Activated T-helper 9 cell treated with anti-CD3 and anti-CD28 coated beads, Interleukin-2, amount 50 U/mL, for 16 hours (primary cell): ENCODE measurements around the gene MUC20.
"Not testable (repeated sequence)": the region's sequence is repeated elsewhere in the genome, so short reads cannot be mapped to it uniquely, and the experiment has no call there.

ENCODE experiments used
- DNase-seq: peaks from one replicate; pipeline ENCODE4 v3.0.0-alpha.2; 2020; ENCODE audit warnings: low read depth

The MUC20 gene

DNA sequence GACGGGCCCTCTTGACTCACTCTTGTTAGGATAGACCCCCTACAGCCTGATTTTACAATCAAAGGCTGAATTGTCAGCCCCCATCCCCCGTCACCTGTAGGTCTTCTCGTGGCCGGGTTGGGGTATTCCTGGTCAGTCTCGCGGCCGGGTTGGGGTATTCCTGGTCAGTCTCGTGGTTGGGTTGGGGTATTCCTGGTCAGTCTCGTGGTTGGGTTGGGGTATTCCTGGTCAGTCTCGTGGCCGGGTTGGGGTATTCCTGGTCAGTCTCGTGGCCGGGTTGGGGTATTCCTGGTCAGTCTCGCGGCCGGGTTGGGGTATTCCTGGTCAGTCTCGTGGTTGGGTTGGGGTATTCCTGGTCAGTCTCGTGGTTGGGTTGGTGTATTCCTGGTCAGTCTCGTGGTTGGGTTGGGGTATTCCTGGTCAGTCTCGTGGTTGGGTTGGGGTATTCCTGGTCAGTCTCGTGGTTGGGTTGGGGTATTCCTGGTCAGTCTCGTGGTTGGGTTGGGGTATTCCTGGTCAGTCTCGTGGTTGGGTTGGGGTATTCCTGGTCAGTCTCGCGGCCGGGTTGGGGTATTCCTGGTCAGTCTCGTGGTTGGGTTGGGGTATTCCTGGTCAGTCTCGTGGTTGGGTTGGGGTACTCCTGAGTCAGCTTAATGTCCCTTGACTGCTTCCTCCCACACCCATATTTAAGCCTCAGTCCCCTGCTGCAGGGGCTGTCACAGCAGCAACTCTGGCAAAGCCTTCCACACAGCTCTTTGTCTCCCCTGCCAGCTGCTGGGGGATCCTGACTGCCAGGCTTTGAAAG is 50.3 kb downstream of the MUC20 start:
- not testable (repeated sequence) for DNase-seq

DNA sequence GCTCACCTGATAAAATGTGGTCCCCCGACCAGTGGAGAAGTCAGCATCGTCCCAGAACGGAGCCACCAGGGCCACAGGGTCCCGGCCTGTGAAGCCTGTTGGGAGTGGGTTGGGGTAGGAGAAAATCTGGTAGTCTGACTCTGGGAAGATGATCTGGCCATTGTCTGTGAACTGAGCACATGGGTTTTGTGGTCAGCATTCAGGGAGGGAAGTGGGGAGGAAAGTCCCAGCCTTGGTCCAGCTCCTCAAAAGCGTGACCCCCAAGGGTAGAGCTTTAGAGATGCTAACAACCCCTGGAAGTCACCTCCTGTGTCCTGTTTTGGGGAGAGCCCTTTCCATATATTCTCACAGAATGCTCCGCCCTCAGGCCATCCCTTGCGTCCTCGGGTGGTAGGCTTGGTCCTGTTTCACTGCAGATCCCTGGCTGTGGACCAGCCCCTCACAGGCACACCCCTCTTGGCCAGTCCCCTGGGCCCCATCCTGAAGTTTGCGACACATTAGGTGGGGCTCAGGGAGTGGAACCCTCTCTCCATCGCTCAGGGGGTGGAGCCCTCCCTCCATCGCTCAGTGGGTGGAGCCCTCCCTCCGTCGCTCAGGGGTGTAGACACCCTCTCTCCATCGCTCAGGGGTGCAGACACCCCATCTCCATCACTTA is 51.0 kb downstream of the MUC20 start:
- no peak for DNase-seq

DNA sequence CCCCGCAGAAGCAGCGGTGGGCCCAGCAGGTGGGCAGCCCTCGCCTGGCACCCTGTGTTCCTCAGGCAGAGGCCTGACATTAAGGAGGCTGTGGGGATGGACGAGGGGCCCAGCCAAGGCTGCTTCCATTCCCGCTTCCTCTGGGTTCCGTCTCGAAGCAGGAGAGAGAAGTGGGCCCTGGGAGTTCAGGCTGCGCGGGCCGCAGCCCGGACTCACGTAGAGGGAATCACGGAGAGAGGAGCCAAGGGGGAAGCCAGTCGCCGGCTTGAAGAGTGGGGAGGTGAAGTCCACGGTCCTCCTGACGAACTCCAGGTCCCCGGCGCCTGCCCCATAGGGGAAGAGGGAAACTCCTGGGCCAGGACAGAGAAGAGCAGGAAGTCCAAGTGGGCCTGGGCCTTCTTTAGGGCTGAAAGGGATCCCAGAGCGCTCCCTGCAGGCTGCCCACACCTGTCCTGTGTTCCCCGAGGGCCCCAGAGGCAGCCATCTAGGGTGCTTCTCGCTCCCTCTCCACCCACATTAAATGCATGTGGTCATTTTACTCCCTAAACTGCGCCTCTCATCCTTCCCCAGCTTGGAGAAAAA is 53.3 kb downstream of the MUC20 start:
- no peak for DNase-seq

DNA sequence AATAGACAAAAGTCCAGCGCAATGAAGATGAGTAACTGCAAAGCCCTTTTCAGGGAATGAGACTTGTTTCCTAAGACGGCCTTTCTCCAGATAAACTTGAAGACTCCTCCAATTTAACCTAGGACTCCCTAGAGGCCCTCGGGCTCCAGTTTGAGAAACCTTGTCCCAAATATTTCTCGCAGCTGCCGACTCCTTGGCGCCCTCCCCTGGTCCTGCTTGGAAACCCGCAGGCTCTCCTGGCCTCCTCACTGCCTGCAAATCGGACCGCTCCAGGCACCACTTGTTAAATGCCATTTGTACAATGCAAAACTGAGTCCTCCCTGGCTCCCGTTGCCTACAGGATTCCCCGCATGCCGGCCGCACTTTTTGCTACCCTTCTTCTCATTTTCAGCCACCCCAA is 54.1 kb downstream of the MUC20 start:
- no peak for DNase-seq

DNA sequence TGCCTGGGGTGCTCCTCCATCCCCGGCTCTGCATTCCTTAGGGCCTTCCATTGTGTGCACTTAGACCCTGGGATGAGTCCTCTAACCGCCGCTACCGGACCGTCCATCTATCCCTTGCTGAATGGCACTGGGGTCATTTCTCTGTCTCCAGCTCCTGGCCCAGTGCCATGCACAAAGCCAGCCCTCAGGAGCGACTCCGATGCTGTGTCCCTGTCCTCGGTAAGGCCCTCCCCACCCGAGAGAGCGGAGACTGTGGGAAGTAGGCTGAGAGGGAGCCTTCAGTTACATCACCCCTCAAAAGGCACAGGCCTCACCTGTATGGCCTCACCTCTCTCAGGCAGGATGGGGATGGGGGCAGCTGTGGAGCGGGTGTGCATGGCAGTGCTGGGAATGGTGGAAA is 57.2 kb downstream of the MUC20 start:
- DNase-seq: no peak

DNA sequence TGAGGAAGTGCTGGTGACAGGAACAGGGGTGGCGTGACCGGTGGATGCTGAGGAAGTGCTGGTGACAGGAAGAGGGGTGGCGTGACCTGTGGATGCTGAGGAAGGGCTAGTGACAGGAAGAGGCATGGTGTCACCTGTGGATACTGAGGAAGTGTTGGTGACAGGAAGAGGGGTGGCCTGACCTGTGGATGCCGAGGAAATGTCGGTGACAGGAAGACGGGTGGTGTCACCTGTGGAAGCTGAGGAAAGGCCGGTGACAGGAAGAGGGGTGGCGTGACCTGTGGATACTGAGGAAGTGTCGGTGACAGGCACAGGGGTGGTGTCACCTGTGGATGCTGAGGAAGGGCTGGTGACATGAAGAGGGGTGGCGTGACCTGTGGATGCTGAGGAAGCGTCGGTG is 60.5 kb downstream of the MUC20 start:
- not testable (repeated sequence) for DNase-seq
